A673 (cell line): Measurements from ENCODE around the gene PEX3. TPM values are rescaled to one million over a fixed set of nuclear protein-coding genes. Genes with fewer than 3 reads are reported as not detected.

Experiments
- Bru-seq: library from RNA; stranded (reverse); fragments of 400-500 nt; gene quantifications from one replicate; lab custom pipeline; 2021; lab: Mats Ljungman, UMichigan
- BruChase-seq, 2 experiments: library from RNA; stranded (reverse); fragments of 400-500 nt; gene quantifications; one replicate each; lab custom pipeline; 2021; lab: Mats Ljungman, UMichigan
- BruUV-seq: library from RNA; stranded (reverse); fragments of 400-500 nt; replicated peaks from 2 replicates; lab custom pipeline; 2021; lab: Mats Ljungman, UMichigan
- CTCF ChIA-PET: fragments of 300-600 bp; sonication (Branson Sonifier 250); formaldehyde crosslinking; loops from one replicate; lab custom pipeline; 2022; ENCODE audit warnings: antibody characterized with exemption; lab: Charles Lee
- POLR2A ChIA-PET: fragments of 300-600 bp; sonication (Branson Sonifier 250); formaldehyde crosslinking; loops from one replicate; lab custom pipeline; 2022; ENCODE audit warnings: antibody characterized with exemption; ENCODE audit not compliant: low non-redundant PET; lab: Charles Lee
- DNase-seq: peaks from one replicate; pipeline ENCODE4 v3.0.0-alpha.2; 2015; ENCODE audit warnings: low spot score
- H3K27ac ChIP-seq: fragments of 200-600 bp; sonication (generic); 2 replicates; pipeline ENCODE4 v1.5.1; 2016; ENCODE audit warnings: mixed run types, low read depth, mild to moderate bottlenecking, mixed read lengths, antibody characterized with exemption, low read length; ENCODE audit not compliant: poor library complexity, severe bottlenecking
- H3K27me3 ChIP-seq: fragments of 200-600 bp; sonication (generic); replicated peaks from 2 replicates; pipeline ENCODE4 v1.6.1; 2017; ENCODE audit warnings: mixed run types, low read depth, mild to moderate bottlenecking, mixed read lengths, antibody characterized with exemption, low read length; ENCODE audit not compliant: insufficient read depth, poor library complexity
- H3K36me3 ChIP-seq: fragments of 200-600 bp; sonication (generic); 2 replicates; pipeline ENCODE4 v1.6.1; 2016; ENCODE audit warnings: mixed run types, mild to moderate bottlenecking, mixed read lengths, antibody characterized with exemption, low read length; ENCODE audit not compliant: insufficient read depth, poor library complexity, severe bottlenecking
- H3K4me1 ChIP-seq: fragments of 200-600 bp; sonication (generic); 2 replicates; pipeline ENCODE4 v1.6.1; 2017; ENCODE audit warnings: mixed run types, mild to moderate bottlenecking, mixed read lengths, antibody characterized with exemption, low read length; ENCODE audit not compliant: insufficient read depth, poor library complexity, severe bottlenecking
- H3K4me3 ChIP-seq: fragments of 200-600 bp; sonication (generic); 2 replicates; pipeline ENCODE4 v1.5.1; 2016; ENCODE audit warnings: low read depth, mixed run types, mild to moderate bottlenecking, mixed read lengths, low read length; ENCODE audit not compliant: poor library complexity, severe bottlenecking
- H3K9me3 ChIP-seq: fragments of 200-600 bp; sonication (generic); 2 replicates; pipeline ENCODE4 v1.6.1; 2016; ENCODE audit warnings: mixed run types, low read depth, mild to moderate bottlenecking, mixed read lengths, antibody characterized with exemption, low read length; ENCODE audit not compliant: poor library complexity, severe bottlenecking
- CTCF ChIP-seq: fragments of 300-800, 200-600 bp; sonication (generic); conservative IDR thresholded peaks from 2 replicates; pipeline ENCODE4 v1.5.1; 2017; ENCODE audit warnings: low read depth, mild to moderate bottlenecking, antibody characterized with exemption, low read length, moderate library complexity, mixed read lengths
- EZH2 ChIP-seq: fragments of 200-600 bp; sonication (generic); IDR thresholded peaks from 2 replicates; pipeline ENCODE4 v1.6.1; 2017; ENCODE audit warnings: borderline replicate concordance, low read depth, mild to moderate bottlenecking, mixed read lengths, antibody characterized with exemption, low read length; ENCODE audit not compliant: poor library complexity, severe bottlenecking
- intact Hi-C: fragments of 100-400 bp; cut with micrococcal nuclease; formaldehyde crosslinking; loops from one replicate; pipeline ENCODE4 v1.10.0; 2022; ENCODE audit not compliant: unreplicated experiment
- long read RNA-seq: library from polyadenylated mRNA; stranded (forward); transcript quantifications from one replicate; pipeline ENCODE4 v2.0.0, GENCODE V29; 2022
- total RNA-seq: library from RNA; stranded (reverse); gene quantifications from 2 replicates; pipeline ENCODE4 v1.2.3, GENCODE V29; 2021

Gene PEX3
- total RNA-seq (15.5 and 19.0 TPM in 2 replicates), Bru-seq, nascent RNA (percentile 71 among the genes with signal in this experiment), BruChase-seq, experiment 1, labeled RNA remaining after a 2-hour chase (percentile 81 among the genes with signal in this experiment), BruChase-seq, experiment 2, labeled RNA remaining after a 6-hour chase (percentile 64 among the genes with signal in this experiment)
- long read RNA-seq, transcript PEX3-201 (12 exons, 1,969 nt): major isoform, 69 of 79 reads
- long read RNA-seq, partial matches to known transcripts: 2 of 79 reads
- long read RNA-seq, other reads (novel, unspliced or antisense): 8 of 79 reads

- Histone ChIP-seq H3K9me3 (no peaks in the 10 kb centered on the region), H3K27me3 (no peaks in the 10 kb centered on the region), H3K4me3 (peak within 1 kb of the TSS; percentile 57), H3K27ac (peak within 1 kb of the TSS; percentile 71), H3K4me1 (peaks cover 7% of the 10 kb centered on the region), H3K36me3 (no peaks in the 10 kb centered on the region)
- intact Hi-C loops: no loop called here
- TF ChIP-seq EZH2 (no peak), CTCF (no peak)
- DNase-seq: peak; percentile 95
- ChIA-PET CTCF (interaction anchor here (0.6 kb wide), 1 partner anchor 378 kb away, joined by 5 read pairs; no protein-coding TSS in a partner anchor), POLR2A (no interaction called here)
- BruUV-seq: no TSS peak
These were observed at the start of gene PEX3, which contains the start of gene ADAT2 for GRCh38 chr6:143450453-143451371. TSS of gene PEX3 (plus strand) at chr6:143450805. CDS start at chr6:143451043, 238 bp downstream. TSS of gene ADAT2 (minus strand) at chr6:143450695. CDS start at chr6:143450658, 37 bp downstream.

GRCh38 chr6:143401068-143401446 lies 49.5 kb upstream of the PEX3 start:
- CTCF ChIA-PET: no interaction called here
- no TSS peak for BruUV-seq
- Histone ChIP-seq H3K9me3 (no peaks in the 10 kb centered on the region), H3K27me3 (no peaks in the 10 kb centered on the region), H3K4me3 (no peak overlapping the region), H3K36me3 (no peaks in the 10 kb centered on the region), H3K4me1 (no peaks in the 10 kb centered on the region), H3K27ac (no peak overlapping the region)
- POLR2A ChIA-PET: no interaction called here
- intact Hi-C loops: no loop called here
- DNase-seq: no peak
- TF ChIP-seq CTCF (no peak), EZH2 (no peak)

GRCh38 chr6:143401636-143402370 lies 48.8 kb upstream of the PEX3 start:
- Histone ChIP-seq H3K4me1 (no peaks in the 10 kb centered on the region), H3K36me3 (no peaks in the 10 kb centered on the region), H3K9me3 (no peaks in the 10 kb centered on the region), H3K4me3 (no peak overlapping the region), H3K27me3 (no peaks in the 10 kb centered on the region), H3K27ac (no peak overlapping the region)
- ChIA-PET POLR2A (no interaction called here), CTCF (no interaction called here)
- no TSS peak for BruUV-seq
- DNase-seq: no peak
- no peak for TF ChIP-seq EZH2
- no peak for TF ChIP-seq CTCF
- intact Hi-C loops: no loop called here
